Osteoblast (primary cell): ENCODE measurements around the gene TTC7B. TPM values are rescaled to one million over a fixed set of nuclear protein-coding genes. Genes with fewer than 3 reads are reported as not detected.

ENCODE experiments used
- DNase-seq: peaks from one replicate; pipeline ENCODE4 v3.0.0; 2011; ENCODE audit warnings: low spot score, mixed read lengths; ENCODE audit not compliant: insufficient read length; ENCODE audit errors: missing footprints
- H2AFZ ChIP-seq: 2 replicates; pipeline ENCODE4 v1.6.0; 2011; ENCODE audit warnings: mild to moderate bottlenecking, low read length
- H3K27ac ChIP-seq: 2 replicates; pipeline ENCODE4 v1.5.1; 2011; ENCODE audit warnings: mild to moderate bottlenecking, low read depth, low read length, moderate library complexity
- H3K27me3 ChIP-seq: 2 replicates; pipeline ENCODE4 v1.6.0; 2012; ENCODE audit warnings: mild to moderate bottlenecking, control low read depth, inconsistent platforms, low read length, moderate library complexity; ENCODE audit not compliant: insufficient read depth
- H3K36me3 ChIP-seq: 2 replicates; pipeline ENCODE4 v1.5.1; 2011; ENCODE audit warnings: mild to moderate bottlenecking, low read length, control low read depth, moderate library complexity; ENCODE audit not compliant: insufficient read depth
- H3K4me1 ChIP-seq: 2 replicates; pipeline ENCODE4 v1.5.1; 2011; ENCODE audit warnings: mild to moderate bottlenecking, low read length, control low read depth, moderate library complexity; ENCODE audit not compliant: insufficient read depth
- H3K4me2 ChIP-seq: 2 replicates; pipeline ENCODE4 v1.6.0; 2011; ENCODE audit warnings: mild to moderate bottlenecking, low read length; ENCODE audit not compliant: insufficient read depth
- H3K4me3 ChIP-seq: fragments of 200-600 bp; sonication (generic); 3 replicates; pipeline ENCODE4 v1.5.1; 2012; ENCODE audit warnings: mild to moderate bottlenecking, low read length, inconsistent platforms; ENCODE audit not compliant: insufficient read depth
- H3K79me2 ChIP-seq: 2 replicates; pipeline ENCODE4 v1.6.0; 2012; ENCODE audit warnings: mild to moderate bottlenecking, low read length, control low read depth, inconsistent platforms; ENCODE audit not compliant: insufficient read depth
- H3K9me3 ChIP-seq: 2 replicates; pipeline ENCODE4 v1.5.1; 2011; ENCODE audit warnings: low read depth, low read length, control low read depth
- H4K20me1 ChIP-seq: 2 replicates; pipeline ENCODE4 v1.6.0; 2012; ENCODE audit warnings: mild to moderate bottlenecking, low read length, control low read depth; ENCODE audit not compliant: insufficient read depth
- total RNA-seq: library from RNA; depleted of rRNA; stranded (reverse); fragments of >200 nt; gene quantifications from 2 replicates; pipeline ENCODE4 v1.2.3, GENCODE V29; 2012
- TF ChIP-seq, protein P1 (sequence below): IDR thresholded peaks from 2 replicates; pipeline ENCODE4 v1.5.1; 2011; ENCODE audit warnings: mild to moderate bottlenecking, low read depth, low read length, moderate library complexity; ENCODE audit errors: extremely low read depth

The TTC7B gene
- total RNA-seq, 1 donor = 14.5 TPM

DNA sequence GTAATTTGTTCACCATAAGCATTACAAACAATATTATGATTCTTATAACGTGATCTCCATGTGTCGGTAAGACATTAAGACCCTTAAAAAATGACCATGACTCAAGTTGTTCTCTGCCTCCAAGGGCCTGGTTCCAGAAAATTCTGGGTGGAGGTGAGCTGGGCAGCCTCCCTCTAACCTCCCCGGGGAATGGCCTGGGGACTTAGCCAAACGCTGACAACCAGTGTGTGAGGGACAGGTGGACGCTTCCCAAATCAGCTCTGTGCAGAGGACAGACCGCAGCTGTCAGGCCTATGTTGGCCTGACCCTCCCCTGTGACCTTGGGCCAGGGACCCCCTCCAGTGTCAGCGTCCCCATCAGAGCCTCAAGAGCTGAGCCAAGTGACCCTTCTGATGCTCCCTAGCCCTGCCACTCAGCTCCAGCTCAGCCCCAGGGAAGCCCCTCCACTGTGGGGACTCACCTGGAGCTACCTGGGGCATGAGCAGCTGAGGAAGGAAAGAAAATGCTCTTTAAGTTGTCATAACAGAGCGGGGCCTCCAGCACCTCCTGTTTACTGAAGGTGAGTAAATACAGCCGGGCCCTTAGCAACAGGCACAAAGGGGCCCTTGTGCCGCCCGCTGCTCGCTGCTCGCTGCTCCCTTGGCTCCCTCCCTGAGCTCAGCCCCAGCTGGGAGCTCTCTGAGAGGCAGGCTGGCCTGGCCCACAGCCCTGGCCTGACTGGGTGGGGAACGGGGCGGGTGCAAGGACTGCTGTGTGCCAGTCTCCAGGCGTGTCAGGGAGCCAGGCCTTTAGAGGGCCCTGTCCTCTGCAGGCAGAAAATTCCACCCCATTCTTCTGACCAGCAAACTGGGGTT is 302.8 kb downstream of the TTC7B start:
- Histone ChIP-seq H3K4me2 (no peak overlapping the region), H2AFZ (no peak overlapping the region), H3K27me3 (no peaks in the 10 kb centered on the region), H3K9me3 (no peaks in the 10 kb centered on the region), H3K36me3 (no peaks in the 10 kb centered on the region), H3K4me3 (no peak overlapping the region), H3K79me2 (no peaks in the 10 kb centered on the region), H3K27ac (no peak overlapping the region), H4K20me1 (no peaks in the 10 kb centered on the region), H3K4me1 (no peaks in the 10 kb centered on the region)
- DNase-seq = peak; percentile 38
- TF ChIP-seq, protein P1, sequence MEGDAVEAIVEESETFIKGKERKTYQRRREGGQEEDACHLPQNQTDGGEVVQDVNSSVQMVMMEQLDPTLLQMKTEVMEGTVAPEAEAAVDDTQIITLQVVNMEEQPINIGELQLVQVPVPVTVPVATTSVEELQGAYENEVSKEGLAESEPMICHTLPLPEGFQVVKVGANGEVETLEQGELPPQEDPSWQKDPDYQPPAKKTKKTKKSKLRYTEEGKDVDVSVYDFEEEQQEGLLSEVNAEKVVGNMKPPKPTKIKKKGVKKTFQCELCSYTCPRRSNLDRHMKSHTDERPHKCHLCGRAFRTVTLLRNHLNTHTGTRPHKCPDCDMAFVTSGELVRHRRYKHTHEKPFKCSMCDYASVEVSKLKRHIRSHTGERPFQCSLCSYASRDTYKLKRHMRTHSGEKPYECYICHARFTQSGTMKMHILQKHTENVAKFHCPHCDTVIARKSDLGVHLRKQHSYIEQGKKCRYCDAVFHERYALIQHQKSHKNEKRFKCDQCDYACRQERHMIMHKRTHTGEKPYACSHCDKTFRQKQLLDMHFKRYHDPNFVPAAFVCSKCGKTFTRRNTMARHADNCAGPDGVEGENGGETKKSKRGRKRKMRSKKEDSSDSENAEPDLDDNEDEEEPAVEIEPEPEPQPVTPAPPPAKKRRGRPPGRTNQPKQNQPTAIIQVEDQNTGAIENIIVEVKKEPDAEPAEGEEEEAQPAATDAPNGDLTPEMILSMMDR = no peak

DNA sequence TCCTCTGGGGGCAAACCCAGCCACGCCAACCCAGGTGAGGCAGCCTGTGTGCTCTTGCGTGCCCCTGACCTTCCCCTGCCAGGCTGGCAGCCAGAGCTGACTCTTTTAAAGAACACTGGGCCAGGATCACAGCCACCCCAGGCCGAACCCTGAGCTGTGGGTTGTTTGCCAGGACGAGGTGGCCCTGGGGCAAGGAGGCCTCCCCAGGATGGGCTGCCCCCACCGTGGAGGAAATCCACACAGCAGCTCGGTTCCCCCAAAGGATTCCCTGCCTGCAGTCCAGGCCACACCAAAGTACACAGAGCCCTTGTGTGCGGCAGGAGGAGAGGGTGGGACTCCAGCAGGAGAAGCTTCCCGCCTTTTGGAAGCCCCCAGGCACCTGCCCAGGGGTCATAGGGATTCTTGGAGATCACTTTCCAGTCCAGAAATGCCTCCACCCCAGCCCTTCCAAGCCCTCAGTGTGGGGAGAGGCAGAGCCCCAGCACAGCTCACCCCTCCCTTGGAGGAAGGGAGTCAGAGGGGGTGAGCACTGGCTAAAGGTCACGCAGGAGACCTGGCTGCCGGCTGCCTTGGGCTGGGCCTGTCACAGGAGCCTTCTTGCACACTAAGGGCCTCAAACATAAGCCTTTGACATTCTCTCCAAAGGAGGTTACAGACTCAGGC is 303.8 kb downstream of the TTC7B start:
- no peak overlapping the region for H3K27ac ChIP-seq
- H3K4me2 ChIP-seq = no peak overlapping the region
- no peaks in the 10 kb centered on the region for H3K4me1 ChIP-seq
- no peaks in the 10 kb centered on the region for H3K36me3 ChIP-seq
- no peaks in the 10 kb centered on the region for H4K20me1 ChIP-seq
- no peaks in the 10 kb centered on the region for H3K9me3 ChIP-seq
- TF ChIP-seq, protein P1 = no peak
- no peaks in the 10 kb centered on the region for H3K79me2 ChIP-seq
- no peak overlapping the region for H3K4me3 ChIP-seq
- no peaks in the 10 kb centered on the region for H3K27me3 ChIP-seq
- no peak overlapping the region for H2AFZ ChIP-seq
- DNase-seq = peak; percentile 75

DNA sequence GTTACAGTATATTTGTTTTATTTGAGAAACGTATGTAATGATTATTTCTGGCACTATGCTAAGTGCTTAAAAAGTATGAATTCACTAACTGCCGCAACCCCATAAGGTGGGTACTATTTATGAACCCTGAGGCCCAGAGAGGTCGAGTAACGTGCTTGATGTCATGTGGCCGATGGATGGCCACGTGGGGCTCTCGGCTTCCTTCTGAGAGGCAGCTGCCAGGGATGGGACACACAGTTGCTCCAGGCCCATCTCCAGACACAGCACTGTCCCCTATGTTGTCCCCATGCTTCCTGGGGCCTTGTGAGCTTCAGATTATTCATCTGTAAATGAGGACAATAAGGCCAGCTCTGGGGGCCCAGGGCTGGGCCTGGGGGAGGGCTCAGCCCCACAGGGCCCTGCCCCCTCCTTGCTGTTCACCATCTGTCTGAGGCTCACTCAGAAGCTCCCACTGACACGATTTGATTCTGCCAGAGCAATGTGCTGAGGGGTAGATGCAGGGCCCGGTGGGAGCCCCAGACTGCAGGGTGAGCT is 304.4 kb downstream of the TTC7B start:
- Histone ChIP-seq H3K4me2 (no peak overlapping the region), H2AFZ (no peak overlapping the region), H3K4me1 (no peaks in the 10 kb centered on the region), H3K36me3 (no peaks in the 10 kb centered on the region), H3K27ac (no peak overlapping the region), H3K79me2 (no peaks in the 10 kb centered on the region), H4K20me1 (no peaks in the 10 kb centered on the region), H3K9me3 (no peaks in the 10 kb centered on the region), H3K27me3 (no peaks in the 10 kb centered on the region), H3K4me3 (no peak overlapping the region)
- TF ChIP-seq, protein P1 = no peak
- DNase-seq = peak; percentile 47

DNA sequence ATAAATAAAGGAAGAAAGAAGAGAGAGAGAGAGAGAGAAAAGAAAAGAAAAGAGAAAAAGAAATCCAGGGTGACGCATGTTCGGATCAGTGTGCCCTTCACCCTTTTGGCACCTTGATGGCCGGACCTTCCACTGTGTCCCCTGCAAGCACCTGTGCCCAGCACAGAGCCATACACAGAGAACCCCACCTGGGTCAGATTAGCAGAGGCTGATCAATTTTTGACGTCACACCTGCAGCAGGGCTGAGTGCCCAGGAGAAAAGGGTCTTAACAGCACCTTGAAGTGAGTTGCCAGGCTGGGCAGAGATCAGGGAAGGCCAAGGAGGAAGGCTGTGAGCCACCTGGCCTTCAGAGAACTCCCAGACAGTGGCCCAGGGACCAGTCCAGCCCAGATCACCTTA is 305.0 kb downstream of the TTC7B start:
- TF ChIP-seq, protein P1 = no peak
- no peaks in the 10 kb centered on the region for H4K20me1 ChIP-seq
- H3K27me3 ChIP-seq = no peaks in the 10 kb centered on the region
- H3K4me2 ChIP-seq = no peak overlapping the region
- no peaks in the 10 kb centered on the region for H3K79me2 ChIP-seq
- no peak overlapping the region for H3K27ac ChIP-seq
- H2AFZ ChIP-seq = no peak overlapping the region
- H3K36me3 ChIP-seq = no peaks in the 10 kb centered on the region
- no peak overlapping the region for H3K4me3 ChIP-seq
- peak; percentile 44 for DNase-seq
- H3K4me1 ChIP-seq = no peaks in the 10 kb centered on the region
- no peaks in the 10 kb centered on the region for H3K9me3 ChIP-seq
